ENCODE results near the gene TRIM37.

GRCh38 chr17:59067340-59067739, 39.3 kb downstream of the TRIM37 start:
- no peak for TF ChIP-seq CTCF (IDR thresholded peaks at IDR 0.05)
- no peak for TF ChIP-seq NFYB (CRISPR knock-in tag; conservative IDR thresholded peaks at IDR 0.05; ENCODE audit: low read depth)
- TF ChIP-seq ZBTB21 (CRISPR knock-in tag; IDR thresholded peaks at IDR 0.05; ENCODE audit: borderline replicate concordance), result no peak

Measured in WTC11 (cell line).